Stimulated activated CD4-positive, alpha-beta T cell treated with anti-CD3 and anti-CD28 coated beads, Interleukin-1b, Interleukin-23, amount 100 ng/mL, for 24 hours (primary cell): ENCODE measurements around the gene AP3D1.

Experiments used
- DNase-seq, 4 experiments: peaks; one replicate each; pipeline ENCODE4 v3.0.0-alpha.2; 2020; ENCODE audit warnings: low read depth in 4 of 4, low spot score in 1 of 4

AP3D1 gene

DNA sequence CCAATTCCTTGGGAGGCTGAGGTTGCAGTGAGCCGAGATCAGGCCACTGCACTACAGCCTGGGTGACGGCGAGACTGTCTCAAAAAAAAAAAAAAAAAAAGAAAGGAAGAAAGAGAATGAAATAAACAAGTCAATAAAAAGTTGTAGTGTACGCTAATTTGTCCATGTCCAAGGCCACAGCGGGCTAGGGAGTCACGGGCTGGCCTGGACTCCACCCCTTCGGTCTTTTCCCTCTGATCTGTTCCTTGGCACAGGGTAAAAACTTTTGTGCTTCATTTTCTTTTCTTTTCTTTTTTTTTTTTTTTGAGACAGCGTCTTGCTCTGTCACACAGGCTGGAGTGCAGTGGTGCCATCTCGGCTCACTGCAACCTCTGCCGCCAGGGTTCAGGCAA, 80.9 kb downstream of the AP3D1 start:
- DNase-seq, result no peak

DNA sequence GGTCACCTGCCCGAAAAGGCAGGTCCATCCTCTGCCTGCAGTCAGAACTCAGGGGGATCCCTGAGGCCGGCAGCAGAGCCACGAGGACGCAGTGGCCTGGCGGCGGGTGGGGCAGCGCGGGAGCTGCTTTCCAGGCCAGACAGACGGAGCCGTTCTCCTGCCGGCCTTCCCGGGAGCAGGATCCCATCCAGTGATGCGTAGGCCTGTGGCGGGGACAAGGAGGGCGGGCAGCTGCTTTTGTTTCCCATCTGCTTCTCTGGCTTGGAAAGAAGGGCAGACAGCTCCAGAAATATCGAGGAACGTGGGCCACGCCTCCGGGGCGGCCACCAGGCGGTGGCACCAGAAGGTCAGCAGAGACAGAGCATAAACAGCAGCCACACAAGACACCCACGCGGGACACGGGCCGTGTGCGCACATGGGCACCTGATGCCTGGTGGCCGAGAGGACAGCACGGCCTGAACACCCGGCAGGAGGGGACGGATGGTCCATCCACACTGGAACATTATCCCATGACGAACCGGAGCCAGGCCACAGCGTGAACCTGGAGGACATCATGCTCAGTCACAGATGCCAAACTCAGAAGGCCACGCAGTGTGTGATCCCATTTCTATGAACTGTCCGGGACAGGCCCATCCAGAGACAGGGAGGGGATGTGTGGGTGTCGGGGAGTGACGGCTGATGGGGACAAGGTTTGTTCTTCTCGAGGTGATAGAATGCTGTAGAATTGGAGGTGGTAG, 86.4 kb downstream of the AP3D1 start:
- DNase-seq, result no peak

DNA sequence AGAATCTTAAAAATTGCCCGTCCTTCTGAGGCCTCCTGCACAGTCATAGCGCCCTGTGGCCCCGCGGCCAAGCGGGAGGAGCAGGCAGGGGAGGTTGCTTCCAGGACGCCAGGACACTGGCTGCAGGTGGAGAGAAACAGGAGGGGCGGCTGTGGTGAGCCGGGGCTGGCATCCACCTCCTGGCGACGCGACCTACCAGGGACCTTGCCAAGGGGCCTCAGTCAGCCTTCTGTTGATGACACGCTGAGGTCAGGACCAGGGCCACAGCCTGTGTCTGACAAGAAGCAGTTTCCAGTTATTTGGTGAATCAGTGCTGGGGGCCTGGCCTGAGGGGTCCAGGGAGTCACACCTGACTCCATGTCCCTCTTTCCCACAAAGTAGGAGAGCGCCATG, 87.0 kb downstream of the AP3D1 start:
- DNase-seq, result no peak

DNA sequence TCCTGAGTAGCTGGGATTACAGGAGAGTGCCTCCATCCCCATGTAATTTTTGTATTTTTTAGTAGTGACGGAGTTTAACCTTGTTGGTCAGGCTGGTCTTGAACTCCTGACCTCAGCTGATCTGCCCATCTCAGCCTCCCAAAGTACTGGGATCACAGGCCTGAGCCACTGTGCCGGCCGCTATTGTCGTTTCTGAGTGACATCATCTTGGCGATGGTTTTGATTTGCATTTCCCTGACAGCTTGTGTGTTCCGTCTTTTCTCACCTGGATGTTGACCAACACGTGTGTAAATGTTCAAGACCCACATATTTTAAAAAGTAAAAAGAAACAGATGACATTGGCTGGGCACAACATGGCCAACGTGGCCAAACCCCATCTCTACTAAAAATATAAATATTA, 87.5 kb downstream of the AP3D1 start:
- no peak for DNase-seq

DNA sequence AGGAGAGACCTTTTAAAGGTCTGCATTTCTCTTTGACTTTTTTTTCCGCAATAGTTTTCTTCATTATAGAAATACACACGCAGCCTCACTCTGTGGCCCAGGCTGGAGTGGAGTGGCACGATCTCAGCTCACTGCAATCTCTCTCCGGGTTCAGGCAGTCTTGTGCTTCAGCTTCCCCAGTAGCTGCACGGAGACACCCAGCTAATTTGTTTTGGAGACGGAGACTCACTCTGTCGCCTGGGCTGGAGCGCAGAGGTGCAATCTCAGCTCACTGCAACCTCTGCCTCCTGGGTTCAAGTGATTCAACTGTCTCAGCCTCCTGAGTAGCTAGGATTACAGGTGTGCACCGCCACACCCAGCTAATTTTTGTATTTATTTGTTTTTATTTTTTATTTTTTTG, 88.6 kb downstream of the AP3D1 start:
- DNase-seq, result no peak

DNA sequence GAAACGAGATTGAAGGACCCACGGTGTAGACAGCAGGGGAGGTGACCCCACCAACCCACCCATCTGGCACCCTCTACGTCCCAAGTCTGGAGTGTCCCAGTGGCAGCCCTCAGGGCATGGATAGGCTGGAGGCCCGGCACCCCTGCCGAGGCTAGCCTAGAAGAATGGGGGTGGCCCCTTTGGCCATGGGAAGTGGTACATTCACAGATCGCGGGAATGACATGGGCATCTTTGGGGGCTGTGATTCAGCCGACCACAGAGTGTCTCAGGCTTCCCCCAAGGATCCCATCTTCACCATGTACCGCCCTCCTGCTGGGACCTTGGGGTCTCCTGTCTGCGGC, 89.0 kb downstream of the AP3D1 start:
- no peak for DNase-seq

DNA sequence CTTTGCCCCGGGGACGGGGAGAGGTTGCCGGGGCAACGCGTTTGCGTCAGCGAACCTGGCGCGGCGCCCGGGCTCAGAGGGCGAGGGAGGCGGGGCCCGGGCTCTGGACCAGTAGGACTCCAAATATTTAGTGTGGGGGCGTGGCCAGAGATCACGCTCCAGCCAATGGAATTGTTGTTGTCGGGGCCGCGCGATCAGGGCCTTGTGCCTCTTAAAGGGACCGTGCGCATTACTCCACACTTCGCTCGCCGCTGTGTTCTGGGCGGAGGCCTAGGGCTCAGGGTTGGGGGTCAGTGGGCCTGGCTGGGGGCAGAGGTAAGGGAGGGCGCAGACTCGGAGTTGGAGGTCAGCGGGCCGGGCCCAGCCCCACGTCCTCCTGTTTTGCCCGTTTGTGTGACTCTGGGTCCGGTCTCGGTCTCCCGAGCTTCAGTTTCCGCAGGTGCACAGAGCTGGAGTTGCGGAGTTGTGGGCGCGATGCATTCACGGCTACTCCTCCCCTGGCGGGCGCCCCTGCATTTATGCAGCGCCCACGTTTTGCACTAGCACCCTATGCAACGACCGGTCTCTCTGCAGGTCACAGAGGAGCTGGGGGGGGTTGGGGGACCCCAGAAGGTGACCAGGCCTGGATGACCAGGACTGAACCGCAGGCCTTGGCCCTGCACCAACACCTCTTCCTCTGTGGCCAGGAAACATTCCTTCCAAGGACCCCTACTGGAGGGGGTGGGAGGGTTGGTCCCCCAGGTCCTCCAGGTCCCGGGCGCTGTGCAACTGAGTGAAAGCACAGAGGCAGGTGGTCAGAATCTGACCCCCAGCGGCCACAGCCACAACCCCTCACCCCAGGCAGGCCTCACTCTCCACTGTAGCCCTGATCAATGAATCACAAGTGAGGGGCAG, 89.6 kb downstream of the AP3D1 start:
- DNase-seq, result peak; percentile 96 to 99 (median 98)

DNA sequence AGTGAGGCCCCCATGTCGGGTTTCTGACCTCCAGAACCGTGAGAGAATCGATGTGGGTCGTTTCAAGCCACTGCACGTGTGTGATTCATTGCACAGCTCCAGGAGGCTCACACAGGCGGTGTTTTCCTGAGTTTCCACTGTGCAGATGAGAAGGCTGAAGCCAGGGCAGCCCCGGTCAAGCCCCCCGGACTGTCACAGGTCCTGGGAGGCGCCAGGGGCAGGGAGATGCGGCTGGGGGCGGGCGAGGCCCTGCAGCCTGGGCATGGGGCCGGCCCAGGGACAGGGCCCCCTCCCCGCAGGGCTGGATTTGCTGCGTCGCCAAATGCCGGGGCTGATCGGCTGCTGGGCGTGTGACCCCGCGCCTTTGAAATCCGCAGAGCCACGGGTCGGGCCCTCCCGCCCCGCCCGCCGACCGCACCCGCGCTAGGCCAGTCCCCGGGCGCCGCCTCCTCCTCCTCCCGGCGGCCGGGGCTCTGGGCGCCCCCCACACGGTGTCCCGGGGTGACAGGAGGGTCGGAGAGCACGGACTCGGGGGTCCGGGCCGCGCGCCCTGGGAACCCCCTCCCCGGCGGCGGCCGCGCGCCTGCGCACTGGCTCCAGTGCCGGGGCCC, 90.4 kb downstream of the AP3D1 start:
- DNase-seq, result peak in 1 of 4 experiments; percentile 51

DNA sequence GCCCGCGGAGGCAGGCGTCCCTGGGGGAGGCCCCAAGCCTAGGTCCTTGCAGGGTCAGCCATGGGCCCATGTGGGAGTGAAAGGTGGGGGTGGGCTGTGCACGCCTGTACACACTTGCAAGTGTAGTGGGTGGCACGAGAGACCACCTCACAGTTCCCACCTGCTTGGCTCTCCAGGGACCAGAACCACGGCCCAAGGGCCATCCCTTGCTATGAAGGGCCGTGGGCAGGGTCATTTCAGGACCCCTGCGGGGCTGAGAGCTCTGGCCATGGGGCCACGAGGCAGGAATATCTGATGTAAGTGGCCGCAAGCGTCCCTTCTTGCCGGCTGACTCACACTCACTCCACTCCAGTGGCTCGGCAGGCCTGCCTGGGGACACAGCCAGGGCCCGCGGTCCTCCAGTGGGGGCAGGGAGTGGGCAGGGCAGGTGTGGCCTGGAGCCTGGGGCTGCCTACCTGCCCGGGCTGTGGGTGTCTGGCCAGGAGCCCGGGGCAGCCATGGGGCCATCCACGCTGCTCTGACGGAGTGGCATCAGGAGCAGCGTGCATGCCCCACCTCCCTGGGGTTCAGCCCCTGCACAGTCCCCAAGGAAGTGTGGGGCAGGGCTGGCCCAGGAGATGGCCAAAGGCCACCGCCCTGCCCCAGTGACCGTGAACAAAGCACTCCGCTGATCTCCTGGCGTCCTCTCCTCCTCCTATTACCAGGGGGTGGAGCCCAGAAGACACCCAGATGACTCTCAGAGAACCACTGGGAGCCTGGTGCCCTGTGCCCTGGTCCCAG, 91.8 kb downstream of the AP3D1 start:
- no peak for DNase-seq

DNA sequence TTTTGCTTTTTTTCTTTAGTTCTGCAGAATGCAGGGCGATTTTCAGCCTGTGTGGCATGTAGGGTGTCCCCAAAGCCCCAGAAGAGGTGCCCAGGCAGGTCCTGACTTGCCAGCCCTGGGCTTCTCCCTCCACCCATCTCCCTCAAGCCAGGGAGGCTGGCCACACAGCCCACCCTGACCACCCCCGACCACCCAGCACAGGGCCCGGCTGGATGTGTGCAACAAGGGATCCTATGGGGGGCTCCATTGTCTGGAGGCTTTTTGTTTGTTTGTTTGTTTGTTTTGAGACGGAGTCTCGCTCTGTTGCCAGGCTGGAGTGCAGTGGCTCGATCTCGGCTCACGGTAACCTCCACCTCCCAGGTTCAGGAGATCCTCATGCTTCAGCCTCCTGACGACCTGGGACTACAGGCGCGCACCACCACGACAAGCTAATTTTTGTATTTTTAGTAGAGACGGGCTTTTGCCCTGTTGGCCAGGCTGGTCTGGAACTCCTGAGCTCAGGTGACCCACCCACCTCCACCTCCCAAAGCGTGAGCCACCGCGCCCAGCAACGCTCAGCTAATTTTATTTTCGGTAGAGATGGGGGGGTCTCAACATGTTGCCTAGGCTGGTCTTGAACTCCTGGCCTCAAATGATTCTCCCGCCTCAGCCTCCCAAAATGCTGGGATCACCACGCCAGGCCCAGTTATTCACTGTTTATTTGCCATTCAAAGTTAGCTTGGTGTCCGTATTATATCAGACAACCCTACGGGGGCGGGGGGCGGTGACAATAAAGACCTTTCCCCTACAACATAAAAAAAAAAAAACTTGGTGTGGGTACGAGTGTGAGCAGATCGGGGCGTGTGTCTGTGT, 92.6 kb downstream of the AP3D1 start:
- no peak for DNase-seq

DNA sequence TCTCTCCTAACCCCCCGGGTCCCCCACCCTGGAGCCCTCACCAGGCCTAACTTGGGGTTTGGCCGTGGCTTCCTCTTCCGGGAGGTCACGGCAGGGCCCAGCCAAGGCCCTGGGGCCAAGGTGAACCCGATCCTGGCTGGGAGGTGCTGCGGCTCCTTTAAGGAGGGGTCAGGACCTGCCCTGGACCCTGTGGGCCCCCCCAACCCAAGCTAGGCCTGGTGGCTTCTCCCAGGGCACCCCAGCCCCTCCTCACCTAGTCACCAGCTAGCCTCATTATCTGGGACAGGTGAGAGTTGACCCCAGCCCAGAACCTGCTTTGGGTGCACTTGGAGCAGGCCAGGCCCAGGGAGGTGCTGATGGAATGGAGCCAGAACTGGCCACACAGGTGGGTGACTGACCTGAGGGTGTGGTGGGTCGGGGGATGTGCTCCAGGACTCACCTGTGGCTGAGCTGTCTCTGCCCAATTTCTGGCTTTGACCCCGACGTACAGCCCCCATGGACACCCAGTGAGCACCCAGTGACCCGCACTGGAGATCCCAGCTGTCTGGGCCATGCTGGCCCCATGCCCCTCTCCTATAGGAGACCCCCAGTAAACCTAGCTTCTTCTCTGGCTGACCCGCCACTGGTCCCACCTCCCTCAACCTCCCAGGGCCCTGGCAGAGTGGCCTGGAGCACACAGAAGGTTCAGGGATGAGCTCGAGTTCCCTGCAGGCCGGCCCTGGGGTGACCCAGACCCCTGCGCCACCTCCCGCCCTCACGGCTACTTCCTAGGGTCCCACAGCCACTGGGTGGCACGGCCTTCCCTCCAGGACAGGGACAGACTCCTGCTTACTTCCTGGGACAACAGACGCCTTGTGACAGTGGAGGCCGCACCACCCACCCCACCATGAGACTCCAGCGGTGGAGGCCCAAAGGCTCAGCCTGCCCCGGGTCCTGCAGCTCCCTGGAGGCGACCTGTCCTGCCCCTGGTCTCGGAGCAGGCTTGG, 93.6 kb downstream of the AP3D1 start:
- DNase-seq, result no peak

DNA sequence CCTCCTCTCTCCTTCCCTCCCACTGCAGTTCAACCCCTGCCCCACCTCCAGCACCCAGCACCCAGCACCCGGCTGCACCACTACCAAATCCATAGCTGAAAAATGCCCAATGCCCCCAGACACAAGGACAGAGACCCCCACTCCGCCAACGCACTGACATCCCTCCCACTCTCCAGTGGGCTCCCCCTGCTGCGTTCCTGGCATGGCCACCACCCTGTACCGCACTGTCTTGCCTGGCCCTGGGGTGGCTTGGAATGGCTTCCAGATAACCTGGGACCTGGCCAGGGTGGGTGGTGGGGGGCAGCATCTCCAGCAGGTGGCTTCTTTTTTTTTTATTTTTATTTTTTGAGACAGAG, 94.6 kb downstream of the AP3D1 start:
- no peak for DNase-seq

DNA sequence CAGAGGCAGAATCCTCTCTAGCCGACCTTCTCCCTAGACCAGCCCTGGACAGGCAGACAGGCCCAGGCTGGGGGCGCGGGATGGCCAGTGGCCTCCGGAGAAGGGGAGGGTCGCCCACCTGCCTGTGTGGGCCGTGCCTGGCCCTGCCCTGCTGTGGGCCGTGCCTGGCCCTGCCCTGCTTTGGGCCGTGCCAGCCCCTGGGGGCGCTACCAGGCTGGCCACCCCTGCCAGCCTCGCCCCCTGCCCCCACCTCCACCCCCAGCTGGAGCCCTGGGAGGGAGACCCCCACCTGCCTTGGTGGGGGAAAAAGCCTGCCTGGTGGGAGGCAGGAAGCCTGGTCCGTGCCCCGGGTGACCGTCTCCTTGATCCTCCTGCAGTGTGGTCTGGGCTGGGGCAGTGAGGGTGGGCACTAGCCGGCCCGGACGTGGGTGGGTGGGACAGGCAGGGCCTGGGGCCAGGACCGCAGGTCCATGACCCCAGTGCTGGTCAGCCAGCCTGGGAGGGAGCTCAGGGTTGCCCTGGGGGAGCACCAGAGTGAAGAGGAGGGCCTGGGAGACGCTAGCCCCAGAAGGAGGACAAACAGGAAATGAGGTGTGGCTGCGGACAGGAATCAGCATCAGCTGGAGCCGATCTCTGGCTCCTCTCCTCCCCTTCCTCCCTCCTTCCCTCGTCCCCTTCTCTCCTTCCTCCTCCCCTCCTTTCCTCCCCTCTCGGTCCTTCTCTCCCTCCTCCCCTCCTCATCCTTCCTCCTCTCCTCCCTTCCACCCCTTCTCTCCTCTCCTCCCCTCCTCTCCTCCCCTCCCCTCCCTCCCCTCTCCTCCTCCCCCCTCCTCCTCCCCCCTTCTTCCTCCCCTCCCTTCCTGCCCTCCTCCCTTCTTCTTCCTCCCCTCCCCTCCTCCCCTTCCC, 95.2 kb downstream of the AP3D1 start:
- no peak for DNase-seq

DNA sequence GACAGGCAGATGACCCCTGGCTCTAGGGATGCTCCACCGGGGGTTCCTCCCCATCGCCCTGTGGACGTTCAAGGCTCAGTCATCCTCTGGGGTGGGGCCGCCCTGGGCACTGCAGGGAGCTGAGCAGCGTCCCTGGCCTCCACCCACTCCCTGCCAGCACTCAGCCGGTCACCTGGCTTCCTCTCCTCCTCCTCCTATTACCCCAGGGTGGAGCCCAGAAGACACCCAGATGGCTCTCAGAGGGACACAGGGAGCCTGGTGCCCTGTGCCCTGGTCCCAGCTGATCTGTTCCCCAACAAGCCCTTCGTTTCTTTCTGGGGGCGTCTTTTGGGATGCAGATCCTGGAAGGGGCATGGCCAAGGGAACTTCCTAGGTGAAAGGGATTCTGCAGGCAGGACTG, 96.6 kb downstream of the AP3D1 start:
- DNase-seq, result no peak

DNA sequence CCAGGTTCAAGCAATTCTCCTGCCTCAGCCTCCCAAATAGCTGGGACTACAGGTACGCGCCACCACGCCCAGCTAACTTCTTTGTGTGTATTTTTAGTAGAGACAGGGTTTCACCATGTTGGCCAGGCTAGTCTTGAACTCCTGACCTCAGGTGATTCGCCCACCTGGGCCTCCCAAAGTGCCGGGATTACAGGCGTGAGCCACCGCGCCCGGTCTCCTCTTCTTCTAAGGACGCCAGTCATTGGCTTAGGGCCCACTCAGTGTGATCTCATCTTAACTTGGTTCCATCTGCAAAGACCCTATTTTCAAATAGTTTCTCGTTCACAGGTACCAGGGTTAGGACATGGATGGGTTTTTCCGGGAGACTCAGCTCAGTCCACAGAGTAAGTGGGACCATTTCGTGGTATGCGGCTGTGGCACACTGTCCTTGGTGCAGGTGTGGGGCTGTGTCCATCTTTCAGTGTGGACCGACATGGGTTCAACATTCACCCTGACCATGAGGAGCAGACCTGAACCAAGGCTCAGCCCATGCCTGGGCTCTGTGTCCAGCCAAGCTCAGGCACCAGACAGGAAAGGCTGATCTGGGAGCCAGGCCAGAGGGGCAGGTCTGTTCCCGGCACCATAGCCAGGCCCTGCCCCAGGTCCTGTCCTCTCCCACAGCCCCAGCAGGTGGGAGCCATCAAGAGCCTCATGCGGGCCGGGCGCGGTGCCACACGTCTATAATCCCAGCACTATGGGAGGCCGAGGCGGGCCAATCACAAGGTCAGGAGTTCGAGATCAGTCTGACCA, 97.6 kb downstream of the AP3D1 start:
- no peak for DNase-seq

DNA sequence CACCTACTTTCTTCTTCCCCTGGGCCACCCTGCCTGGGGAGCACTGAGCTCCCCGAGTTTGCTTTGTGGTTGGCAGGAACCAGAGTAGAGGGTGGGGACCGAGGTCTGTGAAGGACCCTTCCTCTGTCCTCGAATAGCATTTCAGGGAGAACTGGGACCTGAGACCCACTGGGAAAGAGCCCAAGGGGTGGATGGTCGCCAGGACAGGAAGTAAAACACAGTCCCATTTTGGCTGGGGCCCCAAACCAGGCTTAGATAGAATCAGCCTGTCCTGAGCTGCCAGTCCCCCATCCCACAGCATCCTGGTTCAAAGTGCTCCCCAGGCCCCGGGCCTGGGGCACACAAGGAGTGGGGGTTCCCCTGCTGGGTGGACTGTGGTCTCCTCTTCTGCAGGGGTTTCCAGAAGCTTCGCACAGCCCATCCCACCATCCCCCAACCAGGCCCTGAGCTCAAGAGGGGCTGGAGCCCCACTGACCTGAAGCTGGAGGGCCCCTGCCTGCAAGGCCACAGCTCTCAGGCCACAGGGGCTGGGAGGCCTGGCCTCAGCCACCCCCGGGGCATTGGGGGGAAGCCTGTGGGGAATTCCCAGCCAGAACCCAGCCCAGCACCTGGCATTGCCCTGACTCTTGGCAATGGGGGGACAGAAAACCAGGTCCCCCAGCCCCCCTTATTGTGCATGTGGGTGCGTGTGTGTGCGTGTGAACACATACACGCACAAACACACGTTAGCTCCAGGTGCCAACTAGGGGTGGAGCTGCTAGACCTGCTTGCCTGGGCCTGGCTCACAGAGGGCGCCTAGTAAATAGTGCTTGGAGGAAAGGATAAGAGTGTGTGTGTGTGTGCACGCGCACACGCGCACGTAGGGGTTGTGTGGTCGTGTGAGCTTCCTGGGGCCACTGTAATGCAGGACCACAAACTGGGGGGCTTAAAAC, 99.3 kb downstream of the AP3D1 start:
- DNase-seq, result no peak
